D341Med (cell line): ENCODE data around the gene STARD10.
"Not testable (repeated sequence)": the region's sequence is repeated elsewhere in the genome, so short reads cannot be mapped to it uniquely, and the experiment has no call there.

Experiments
- DNase-seq: peaks from one replicate; pipeline ENCODE4 v3.0.0; 2012; ENCODE audit warnings: low spot score

Gene STARD10

DNA sequence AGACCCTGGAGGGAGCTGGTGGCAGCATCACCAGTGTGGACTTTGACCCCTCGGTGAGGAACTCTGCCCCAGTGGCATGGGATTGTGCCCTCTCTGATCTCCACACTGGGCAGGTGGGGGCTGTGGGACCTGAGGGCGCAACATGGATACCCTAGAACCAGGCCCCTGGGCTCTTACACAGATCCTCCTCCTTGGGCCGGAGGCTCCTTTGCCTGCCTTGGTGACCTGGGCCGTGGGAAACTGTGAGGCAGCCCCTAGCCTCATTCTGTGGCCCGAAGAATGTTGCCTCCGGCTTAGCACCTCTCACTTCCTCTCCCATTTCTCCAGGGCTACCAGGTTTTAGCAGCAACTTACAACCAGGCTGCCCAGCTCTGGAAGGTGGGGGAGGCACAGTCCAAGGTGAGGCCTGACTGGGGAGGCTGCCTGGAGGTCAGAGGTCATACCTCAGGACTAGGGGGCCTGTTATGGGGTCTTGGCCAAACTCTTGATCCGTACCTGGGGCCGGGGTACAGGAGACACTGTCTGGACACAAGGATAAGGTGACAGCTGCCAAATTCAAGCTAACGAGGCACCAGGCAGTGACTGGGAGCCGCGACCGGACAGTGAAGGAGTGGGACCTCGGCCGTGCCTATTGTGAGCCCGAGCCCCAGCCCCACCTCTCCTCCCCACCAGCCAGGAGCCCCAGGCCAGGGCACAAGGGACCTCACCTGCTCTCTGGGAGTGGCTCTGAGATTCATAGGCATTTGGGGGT lies 32.5 kb upstream of the STARD10 start:
- DNase-seq, result no peak

- no peak for DNase-seq
Observed at GRCh38 chr11:72825661-72826060, 31.8 kb upstream of the STARD10 start.

DNA sequence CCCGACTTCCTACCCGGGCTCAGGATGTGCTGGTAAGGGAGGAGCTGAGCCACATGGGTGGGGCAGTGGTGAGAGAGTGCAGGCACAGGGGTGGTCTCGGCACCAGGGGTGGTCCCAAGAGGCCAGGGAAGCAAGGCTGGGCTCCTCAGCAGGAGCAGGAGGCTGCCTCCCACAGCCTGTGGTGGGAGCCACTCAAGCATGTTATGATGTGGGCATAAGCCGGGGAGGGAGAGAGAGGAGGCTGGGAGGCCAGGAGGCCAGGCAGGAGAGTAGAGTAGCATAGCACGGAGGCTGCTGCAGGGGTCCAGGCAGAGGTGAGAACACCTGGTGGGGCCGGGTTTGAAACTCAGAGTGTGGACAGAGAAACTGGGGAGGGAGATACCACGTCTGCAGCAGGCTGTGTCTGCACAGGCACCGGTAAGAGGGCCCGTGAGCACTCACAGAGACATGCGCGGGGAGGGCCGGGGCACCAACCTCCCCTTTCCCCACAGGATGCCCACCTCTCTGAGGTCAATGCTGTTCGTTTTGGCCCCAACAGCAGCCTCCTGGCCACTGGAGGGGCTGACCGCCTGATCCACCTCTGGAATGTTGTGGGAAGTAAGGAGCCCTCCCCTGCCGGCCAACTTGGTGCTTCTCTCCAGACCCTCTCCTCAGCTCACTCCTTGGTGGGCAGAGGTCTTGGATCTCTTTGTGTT lies 31.1 kb upstream of the STARD10 start:
- no peak for DNase-seq

GRCh38 chr11:72824020-72824419 lies 30.2 kb upstream of the STARD10 start:
- no peak for DNase-seq

- DNase-seq, result no peak
Observed at GRCh38 chr11:72823105-72823804, 29.4 kb upstream of the STARD10 start.

DNA sequence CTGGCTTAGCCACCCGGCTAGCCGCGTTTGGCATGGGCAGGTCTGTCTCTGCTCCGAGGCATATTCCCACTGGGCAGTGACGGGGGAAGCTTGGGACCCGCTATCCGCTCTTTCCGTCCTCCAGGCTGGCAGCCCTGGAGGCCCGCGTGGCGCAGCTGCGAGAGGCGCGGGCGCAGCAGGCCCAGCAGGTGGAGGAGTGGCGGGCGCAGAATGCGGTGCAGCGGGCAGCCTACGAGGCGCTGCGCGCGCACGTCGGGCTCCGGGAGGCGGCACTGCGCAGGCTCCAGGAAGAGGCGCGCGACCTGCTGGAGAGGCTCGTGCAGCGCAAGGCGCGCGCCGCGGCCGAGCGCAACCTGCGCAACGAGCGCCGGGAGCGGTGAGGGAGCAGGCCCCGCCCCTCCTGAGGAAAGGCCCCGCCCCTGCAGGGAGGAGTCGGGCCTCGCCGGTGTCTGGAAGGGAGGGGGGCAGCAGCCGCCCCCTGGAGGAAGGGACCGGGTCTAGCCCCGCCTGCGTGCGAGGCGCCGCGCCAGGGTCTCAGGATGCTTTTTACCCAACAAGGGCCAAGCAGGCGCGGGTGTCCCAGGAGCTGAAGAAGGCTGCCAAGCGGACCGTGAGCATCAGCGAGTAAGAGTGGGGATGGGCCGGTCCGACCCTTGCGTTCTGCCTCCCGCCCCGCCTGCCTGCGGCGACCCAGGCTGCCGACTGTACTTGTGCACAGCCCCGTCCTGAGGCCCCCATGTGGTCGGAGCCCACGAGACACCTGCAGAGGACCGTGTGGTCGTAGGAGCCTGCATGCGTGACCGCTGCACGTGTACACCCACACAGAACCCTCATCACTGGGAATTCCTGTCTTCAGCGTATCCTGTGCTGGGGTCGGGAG lies 28.3 kb upstream of the STARD10 start:
- DNase-seq, result peak; percentile 98

GRCh38 chr11:72821221-72821919 lies 27.5 kb upstream of the STARD10 start:
- DNase-seq, result no peak

- DNase-seq, result no peak
Observed at GRCh38 chr11:72820439-72821139, 26.7 kb upstream of the STARD10 start.

GRCh38 chr11:72818971-72819370 lies 25.1 kb upstream of the STARD10 start:
- DNase-seq, result no peak

- DNase-seq, result no peak
Observed at GRCh38 chr11:72817966-72818365, 24.1 kb upstream of the STARD10 start.

DNA sequence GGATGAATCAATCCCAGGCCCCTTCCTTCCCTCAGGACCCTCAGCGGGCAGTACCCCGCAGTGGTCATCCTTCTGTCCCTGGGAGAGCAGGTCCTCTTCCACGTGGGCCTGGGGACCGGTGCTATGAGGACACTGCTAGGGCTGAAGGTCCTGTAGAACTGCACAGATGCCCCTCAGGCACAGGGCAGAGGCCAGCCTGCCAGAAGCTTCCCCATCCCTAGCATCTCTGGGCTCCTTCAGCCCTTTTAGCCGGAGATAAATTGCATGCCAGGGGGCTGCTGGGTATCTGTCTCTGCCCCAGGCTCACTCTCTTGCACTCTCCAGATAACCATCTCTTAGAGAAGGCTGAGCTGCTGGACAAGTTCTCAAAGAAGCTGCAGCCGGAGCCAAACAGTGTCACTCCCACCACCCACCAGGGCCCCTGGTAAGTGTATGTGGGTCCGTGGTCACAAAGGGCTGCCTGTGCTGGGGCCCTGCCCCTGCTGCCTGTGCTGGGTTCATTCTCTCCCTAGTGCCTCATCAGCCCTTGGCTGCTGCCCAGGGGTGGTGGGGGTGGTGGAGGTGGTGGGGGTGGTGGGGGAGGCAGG lies 22.6 kb upstream of the STARD10 start:
- no peak for DNase-seq

- DNase-seq, result no peak
Observed at GRCh38 chr11:72815110-72815618, 21.3 kb upstream of the STARD10 start.

GRCh38 chr11:72814286-72815109 lies 20.7 kb upstream of the STARD10 start, which contains the start of gene ATG16L2:
Gene ATG16L2 (plus strand): TSS chr11:72814411. CDS start chr11:72814446, 35 bp downstream.
- peak; percentile 95 for DNase-seq

- peak; percentile 87 for DNase-seq
Observed at GRCh38 chr11:72813740-72814285, 20.0 kb upstream of the STARD10 start.

DNA sequence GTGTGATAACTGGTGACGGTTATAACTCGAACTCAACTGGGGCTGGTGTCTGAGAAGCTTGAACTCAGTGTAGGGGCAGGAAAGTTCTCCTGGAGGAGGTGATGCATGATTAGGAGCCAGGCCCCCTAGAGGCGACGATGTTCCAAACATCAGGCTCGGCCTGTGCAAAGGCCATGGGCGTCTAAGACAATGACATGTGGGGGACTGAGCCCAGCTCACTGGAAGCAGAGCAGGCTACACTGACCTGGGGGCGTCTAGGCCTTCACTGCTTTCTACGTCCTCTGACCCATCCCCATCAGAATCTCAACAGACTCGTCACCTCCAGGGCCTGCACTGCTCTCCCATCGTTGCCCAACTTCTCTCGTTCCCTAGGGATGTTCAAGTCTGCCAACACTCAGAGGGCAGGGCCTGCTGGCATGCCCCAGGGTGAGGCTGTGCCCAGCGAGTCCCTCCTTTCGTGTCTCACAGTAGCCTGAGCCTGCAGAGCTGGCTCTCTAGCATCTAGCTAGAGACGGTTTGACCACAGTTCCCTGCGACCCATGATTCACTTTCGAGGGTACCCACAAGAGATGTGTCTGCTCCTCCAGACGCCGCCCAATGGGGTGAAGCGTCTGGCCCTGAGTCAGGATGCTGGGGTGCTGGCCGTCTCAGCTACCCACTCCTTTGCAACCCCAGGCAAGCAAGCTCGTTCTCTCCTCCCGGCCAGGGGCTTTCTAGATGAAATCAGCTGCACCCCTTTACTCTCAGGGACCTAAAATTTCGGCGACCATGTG lies 19.3 kb upstream of the STARD10 start:
- peak; percentile 64 for DNase-seq

- DNase-seq, result no peak
Observed at GRCh38 chr11:72812604-72812966, 18.7 kb upstream of the STARD10 start.

- DNase-seq, result not testable (repeated sequence)
Observed at GRCh38 chr11:72811686-72812085, 17.8 kb upstream of the STARD10 start.

DNA sequence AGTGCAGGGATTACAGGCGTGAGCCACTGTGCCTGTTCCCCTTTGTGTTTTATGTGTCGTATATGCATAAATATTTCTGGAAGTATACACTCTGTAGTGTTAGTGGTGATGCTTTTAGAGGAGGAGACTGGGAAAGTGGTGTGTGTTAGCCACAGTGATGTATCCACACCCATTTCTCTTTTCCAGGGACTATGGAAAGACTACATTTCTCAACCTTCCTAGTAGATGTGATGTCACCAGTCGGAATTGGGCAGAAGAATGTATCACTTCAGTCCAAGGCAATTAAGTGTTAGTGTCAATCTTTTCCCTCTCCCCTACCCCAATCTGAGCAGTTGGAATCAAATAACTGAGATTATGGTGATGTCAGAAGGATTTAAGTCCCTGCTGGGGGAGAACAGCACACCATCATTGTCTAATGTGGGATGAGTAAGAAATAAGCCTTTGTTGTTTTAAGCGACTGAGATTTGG lies 14.5 kb upstream of the STARD10 start:
- no peak for DNase-seq
